PFSK-1 (cell line): ENCODE measurements around the gene PGGHG.

ENCODE experiments used
- FOXP2 ChIP-seq: optimal IDR thresholded peaks from 2 replicates; pipeline ENCODE3; 2011; ENCODE audit warnings: borderline replicate concordance, control low read depth, inconsistent platforms; ENCODE audit not compliant: insufficient read depth; ENCODE audit errors: extremely low read length, extremely low read depth
- POLR2AphosphoS5 ChIP-seq: IDR thresholded peaks from 2 replicates; pipeline ENCODE4 v1.6.1; 2012; ENCODE audit warnings: low read depth, mild to moderate bottlenecking, control low read depth, low read length, moderate library complexity
- REST ChIP-seq, 2 experiments: IDR thresholded peaks; 2 replicates each; pipeline versions ENCODE4 v1.6.1 to v1.8.0; 2011 to 2012; ENCODE audit warnings: low read depth in 2 of 2, low read length in 2 of 2, control low read depth in 1 of 2, inconsistent platforms in 1 of 2, mild to moderate bottlenecking in 1 of 2, moderate library complexity in 1 of 2; ENCODE audit not compliant: insufficient read depth in 1 of 2
- SIN3A ChIP-seq: IDR thresholded peaks from 2 replicates; pipeline ENCODE4 v1.6.1; 2012; ENCODE audit warnings: mild to moderate bottlenecking, low read length, moderate library complexity, borderline replicate concordance; ENCODE audit not compliant: insufficient read depth
- TAF1 ChIP-seq: IDR thresholded peaks from 2 replicates; pipeline ENCODE4 v1.6.1; 2012; ENCODE audit warnings: low read length, control low read depth, borderline replicate concordance; ENCODE audit not compliant: insufficient read depth

GRCh38 chr11:294780-295179 lies 5.9 kb downstream of the PGGHG start:
- no peak for TF ChIP-seq POLR2AphosphoS5
- no peak for TF ChIP-seq REST (IDR thresholded peaks at IDR 0.05; ENCODE audit: insufficient read depth in 1 of 2, low read depth in 2 of 2, low read length in 2 of 2)
- no peak for TF ChIP-seq SIN3A
- no peak for TF ChIP-seq TAF1
- no peak for TF ChIP-seq FOXP2
